Effector CD4-positive, alpha-beta T cell (primary cell): ENCODE data around the gene XXYLT1.
"Not testable (repeated sequence)": the region's sequence is repeated elsewhere in the genome, so short reads cannot be mapped to it uniquely, and the experiment has no call there.

ENCODE experiments used
- DNase-seq: peaks from one replicate; pipeline ENCODE4 v3.0.0-alpha.2; 2020

The XXYLT1 gene

GRCh38 chr3:195093731-195094130 is 177.2 kb downstream of the XXYLT1 start:
- DNase-seq, result no peak

GRCh38 chr3:195087840-195088601 is 182.9 kb downstream of the XXYLT1 start:
- not testable (repeated sequence) for DNase-seq

GRCh38 chr3:195087328-195087727 is 183.6 kb downstream of the XXYLT1 start:
- no peak for DNase-seq

- no peak for DNase-seq
Observed at GRCh38 chr3:195086885-195087284, 184.1 kb downstream of the XXYLT1 start.

- DNase-seq, result no peak
Observed at GRCh38 chr3:195086341-195086740, 184.6 kb downstream of the XXYLT1 start.

GRCh38 chr3:195085356-195086130 is 185.4 kb downstream of the XXYLT1 start:
- DNase-seq, result no peak

- no peak for DNase-seq
Observed at GRCh38 chr3:195084746-195085145, 186.2 kb downstream of the XXYLT1 start.

- DNase-seq, result no peak
Observed at GRCh38 chr3:195083659-195084058, 187.3 kb downstream of the XXYLT1 start.

GRCh38 chr3:195082811-195083210 is 188.1 kb downstream of the XXYLT1 start:
- no peak for DNase-seq

- DNase-seq, result no peak
Observed at GRCh38 chr3:195081242-195081963, 189.6 kb downstream of the XXYLT1 start.

GRCh38 chr3:195080571-195081151 is 190.3 kb downstream of the XXYLT1 start:
- no peak for DNase-seq

- DNase-seq, result no peak
Observed at GRCh38 chr3:195080125-195080524, 190.8 kb downstream of the XXYLT1 start.

- no peak for DNase-seq
Observed at GRCh38 chr3:195079636-195080035, 191.3 kb downstream of the XXYLT1 start.

- no peak for DNase-seq
Observed at GRCh38 chr3:195078891-195079440, 192.0 kb downstream of the XXYLT1 start.

- DNase-seq, result no peak
Observed at GRCh38 chr3:195077611-195078540, 193.1 kb downstream of the XXYLT1 start.

GRCh38 chr3:195076981-195077610 is 193.9 kb downstream of the XXYLT1 start:
- DNase-seq, result no peak

GRCh38 chr3:195075941-195076875 is 194.8 kb downstream of the XXYLT1 start:
- no peak for DNase-seq

- no peak for DNase-seq
Observed at GRCh38 chr3:195075199-195075940, 195.6 kb downstream of the XXYLT1 start.
